Caco-2 (cell line): ENCODE results near the gene AHCYL1. TPM values are rescaled to one million over a fixed set of nuclear protein-coding genes. Genes with fewer than 3 reads are reported as not detected.

Experiments
- BruUV-seq: library from RNA; stranded (reverse); fragments of 400-500 nt; replicated peaks from 2 replicates; lab custom pipeline; 2021; lab: Mats Ljungman, UMichigan
- CTCF ChIA-PET: fragments of 300-600 bp; sonication (Branson Sonifier 250); formaldehyde crosslinking; loops from one replicate; lab custom pipeline; 2022; ENCODE audit warnings: antibody characterized with exemption; lab: Charles Lee
- POLR2A ChIA-PET: fragments of 300-600 bp; sonication (Branson Sonifier 250); formaldehyde crosslinking; loops from one replicate; lab custom pipeline; 2022; ENCODE audit warnings: antibody characterized with exemption; lab: Charles Lee
- DNase-seq, 2 experiments: peaks; one replicate each; pipeline versions ENCODE4 v3.0.0 to v3.0.0-alpha.2; 2020 to 2022
- H3K27me3 ChIP-seq: replicated peaks from 2 replicates; pipeline ENCODE4 v1.6.0; 2011; ENCODE audit warnings: low read length; ENCODE audit not compliant: control insufficient read depth, insufficient read depth
- H3K36me3 ChIP-seq: 2 replicates; pipeline ENCODE4 v1.5.1; 2011; ENCODE audit warnings: low read length; ENCODE audit not compliant: control insufficient read depth, insufficient read depth
- H3K4me1 ChIP-seq: fragments of 250-450 bp; sonication (Bioruptor Pico); 2 replicates; pipeline ENCODE4 v1.5.1; 2020; ENCODE audit warnings: mild to moderate bottlenecking
- H3K4me3 ChIP-seq: 2 replicates; pipeline ENCODE4 v1.5.1; 2011; ENCODE audit warnings: low read depth, mild to moderate bottlenecking, control low read depth, low read length
- H3K9me3 ChIP-seq: fragments of 250-450 bp; sonication (Bioruptor Pico); 2 replicates; pipeline ENCODE4 v1.5.1; 2020; ENCODE audit warnings: mild to moderate bottlenecking, moderate library complexity
- H3K27ac Mint-ChIP-seq: one replicate; pipeline ENCODE4 v1.8.0; 2022; ENCODE audit warnings: mixed read lengths; ENCODE audit not compliant: unreplicated experiment
- H3K27me3 Mint-ChIP-seq: one replicate; pipeline ENCODE4 v1.8.0; 2022; ENCODE audit warnings: mixed read lengths; ENCODE audit not compliant: insufficient read depth, unreplicated experiment
- H3K36me3 Mint-ChIP-seq: one replicate; pipeline ENCODE4 v1.8.0; 2022; ENCODE audit warnings: mild to moderate bottlenecking, mixed read lengths; ENCODE audit not compliant: insufficient read depth, unreplicated experiment
- H3K4me1 Mint-ChIP-seq: one replicate; pipeline ENCODE4 v1.8.0; 2022; ENCODE audit warnings: low read depth, mixed read lengths; ENCODE audit not compliant: unreplicated experiment
- H3K4me3 Mint-ChIP-seq: one replicate; pipeline ENCODE4 v1.8.0; 2022; ENCODE audit warnings: mild to moderate bottlenecking, moderate library complexity, mixed read lengths; ENCODE audit not compliant: unreplicated experiment
- H3K9me3 Mint-ChIP-seq: one replicate; pipeline ENCODE4 v1.8.0; 2022; ENCODE audit warnings: mixed read lengths; ENCODE audit not compliant: unreplicated experiment
- intact Hi-C: fragments of 100-400 bp; cut with micrococcal nuclease; formaldehyde crosslinking; loops from one replicate; pipeline ENCODE4 v1.10.0; 2022; ENCODE audit not compliant: unreplicated experiment
- total RNA-seq: library from RNA; stranded (reverse); gene quantifications from 2 replicates; pipeline ENCODE4 v1.2.3, GENCODE V29; 2022
- TF ChIP-seq, protein P1 (sequence below), 2 experiments: fragments of 200-600 bp in 1 of 2; IDR thresholded peaks; 1 replicate in 1 of 2; 2 replicates in 1 of 2; pipeline versions ENCODE4 v1.5.1 to v1.8.0; 2011 to 2022; ENCODE audit warnings: antibody characterized with exemption in 1 of 2, control low read depth in 1 of 2, inconsistent platforms in 1 of 2, low read depth in 1 of 2, low read length in 1 of 2, mild to moderate bottlenecking in 1 of 2, moderate library complexity in 1 of 2; ENCODE audit not compliant: insufficient read depth in 1 of 2, severe bottlenecking in 1 of 2, unreplicated experiment in 1 of 2

The AHCYL1 gene
- total RNA-seq, 1 experiment from 2014 or later, result 64.2 TPM

DNA sequence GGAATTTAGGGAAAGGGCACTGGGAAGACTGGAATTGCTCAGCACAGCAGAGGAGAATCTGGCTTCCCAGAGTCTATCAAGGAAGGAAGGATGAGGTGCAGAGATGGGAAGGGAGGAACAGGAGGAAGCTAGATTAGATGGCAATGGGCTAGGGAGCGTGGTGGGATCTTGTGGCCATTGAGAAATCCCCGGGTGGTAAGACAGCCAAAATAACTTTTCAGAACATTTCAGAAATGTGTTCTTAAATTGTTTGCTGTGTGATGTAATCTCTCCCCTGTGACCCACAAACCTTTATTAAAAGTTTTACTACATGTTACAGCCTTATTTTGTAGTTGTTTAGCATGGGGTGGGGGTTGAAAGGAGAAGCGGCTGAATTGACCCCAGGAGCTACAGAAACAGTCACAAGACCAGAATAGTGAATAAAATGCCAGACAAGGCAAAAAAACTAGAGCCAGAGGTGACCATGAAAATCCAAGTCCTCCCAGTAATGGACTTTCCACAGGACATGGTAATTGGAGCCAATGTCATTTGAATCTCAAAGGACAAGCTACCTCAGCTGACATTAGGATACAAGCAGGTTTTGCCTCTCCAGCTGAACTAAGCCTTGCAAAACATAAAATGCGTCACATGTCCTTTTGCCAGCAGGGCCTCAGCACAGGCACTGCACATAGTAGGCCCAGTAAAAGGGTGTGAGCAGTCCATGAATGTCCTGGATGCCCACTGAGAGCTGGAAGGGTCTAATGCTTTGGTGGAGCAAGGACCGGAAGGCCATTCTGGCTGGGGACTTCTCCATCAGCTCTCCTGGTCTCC lies 980 bp upstream of the AHCYL1 start:
- peaks cover 5% of the 10 kb centered on the region for H3K36me3 Mint-ChIP-seq
- Histone ChIP-seq H3K27me3 (no peaks in the 10 kb centered on the region), H3K4me3 (no peak overlapping the region), H3K9me3 (peaks cover 1% of the 10 kb centered on the region; the same call in 1 of the 2 replicates), H3K4me1 (peaks cover 28% of the 10 kb centered on the region), H3K36me3 (no peaks in the 10 kb centered on the region)
- H3K4me1 Mint-ChIP-seq, result peaks cover 18% of the 10 kb centered on the region
- no peak overlapping the region for H3K4me3 Mint-ChIP-seq
- no peaks in the 10 kb centered on the region for H3K27me3 Mint-ChIP-seq
- no peak overlapping the region for H3K27ac Mint-ChIP-seq
- TF ChIP-seq, protein P1, sequence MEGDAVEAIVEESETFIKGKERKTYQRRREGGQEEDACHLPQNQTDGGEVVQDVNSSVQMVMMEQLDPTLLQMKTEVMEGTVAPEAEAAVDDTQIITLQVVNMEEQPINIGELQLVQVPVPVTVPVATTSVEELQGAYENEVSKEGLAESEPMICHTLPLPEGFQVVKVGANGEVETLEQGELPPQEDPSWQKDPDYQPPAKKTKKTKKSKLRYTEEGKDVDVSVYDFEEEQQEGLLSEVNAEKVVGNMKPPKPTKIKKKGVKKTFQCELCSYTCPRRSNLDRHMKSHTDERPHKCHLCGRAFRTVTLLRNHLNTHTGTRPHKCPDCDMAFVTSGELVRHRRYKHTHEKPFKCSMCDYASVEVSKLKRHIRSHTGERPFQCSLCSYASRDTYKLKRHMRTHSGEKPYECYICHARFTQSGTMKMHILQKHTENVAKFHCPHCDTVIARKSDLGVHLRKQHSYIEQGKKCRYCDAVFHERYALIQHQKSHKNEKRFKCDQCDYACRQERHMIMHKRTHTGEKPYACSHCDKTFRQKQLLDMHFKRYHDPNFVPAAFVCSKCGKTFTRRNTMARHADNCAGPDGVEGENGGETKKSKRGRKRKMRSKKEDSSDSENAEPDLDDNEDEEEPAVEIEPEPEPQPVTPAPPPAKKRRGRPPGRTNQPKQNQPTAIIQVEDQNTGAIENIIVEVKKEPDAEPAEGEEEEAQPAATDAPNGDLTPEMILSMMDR (IDR thresholded peaks at IDR 0.05; ENCODE audit: insufficient read depth in 1 of 2, low read depth in 1 of 2, low read length in 1 of 2, severe bottlenecking in 1 of 2, unreplicated experiment in 1 of 2), result no peak
- POLR2A ChIA-PET, result interaction anchor here (1.7 to 2.9 kb wide), 3 partner anchors 20 to 51 kb away, joined by 5 to 17 read pairs (median 6); partner anchors contain the start of gene STRIP1
- no peak for DNase-seq
- BruUV-seq, result no TSS peak
- CTCF ChIA-PET, result interaction anchor here (0.7 to 3.9 kb wide), 17 partner anchors 20 to 437 kb away, joined by 3 to 54 read pairs (median 8); partner anchors contain the start of gene STRIP1
- intact Hi-C loops, result loop anchor here (1.0 to 5.0 kb wide), 6 partner anchors 23 to 437 kb away; no protein-coding TSS in a partner anchor
- no peaks in the 10 kb centered on the region for H3K9me3 Mint-ChIP-seq

DNA sequence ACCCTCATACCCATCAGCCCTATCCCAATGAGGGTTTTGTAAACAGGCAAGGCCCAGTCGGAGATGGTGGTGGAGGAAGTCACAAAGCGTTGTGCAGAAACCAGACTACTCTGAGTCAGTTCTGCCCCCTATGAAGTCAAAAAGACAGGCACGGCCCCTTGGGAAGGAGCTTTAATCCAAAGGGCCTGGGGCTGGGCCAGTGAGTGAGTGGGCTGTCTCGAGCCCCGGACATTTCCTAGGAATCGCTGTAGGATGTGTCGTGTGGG lies 442 bp upstream of the AHCYL1 start:
- DNase-seq, result no peak
- POLR2A ChIA-PET, result interaction anchor here (0.7 to 2.9 kb wide), 8 partner anchors 18 to 207 kb away, joined by 3 to 17 read pairs (median 4); partner anchors contain the start of gene STRIP1
- CTCF ChIA-PET, result interaction anchor here (0.7 to 3.9 kb wide), 23 partner anchors 15 to 438 kb away, joined by 3 to 54 read pairs (median 5); partner anchors contain the start of genes EPS8L3 and STRIP1
- Mint-ChIP-seq H3K9me3 (no peaks in the 10 kb centered on the region), H3K27me3 (no peaks in the 10 kb centered on the region), H3K4me3 (peak overlapping the region; percentile 88), H3K27ac (peak overlapping the region; percentile 96), H3K4me1 (peaks cover 17% of the 10 kb centered on the region), H3K36me3 (peaks cover 5% of the 10 kb centered on the region)
- Histone ChIP-seq H3K27me3 (no peaks in the 10 kb centered on the region), H3K36me3 (no peaks in the 10 kb centered on the region), H3K4me1 (peaks cover 23% of the 10 kb centered on the region), H3K4me3 (no peak overlapping the region), H3K9me3 (no peaks in the 10 kb centered on the region)
- TF ChIP-seq, protein P1 (IDR thresholded peaks at IDR 0.05; ENCODE audit: insufficient read depth in 1 of 2, low read depth in 1 of 2, low read length in 1 of 2, severe bottlenecking in 1 of 2, unreplicated experiment in 1 of 2), result no peak
- BruUV-seq, result no TSS peak
- intact Hi-C loops, result loop anchor here (1.0 to 5.0 kb wide), 6 partner anchors 24 to 438 kb away; no protein-coding TSS in a partner anchor

DNA sequence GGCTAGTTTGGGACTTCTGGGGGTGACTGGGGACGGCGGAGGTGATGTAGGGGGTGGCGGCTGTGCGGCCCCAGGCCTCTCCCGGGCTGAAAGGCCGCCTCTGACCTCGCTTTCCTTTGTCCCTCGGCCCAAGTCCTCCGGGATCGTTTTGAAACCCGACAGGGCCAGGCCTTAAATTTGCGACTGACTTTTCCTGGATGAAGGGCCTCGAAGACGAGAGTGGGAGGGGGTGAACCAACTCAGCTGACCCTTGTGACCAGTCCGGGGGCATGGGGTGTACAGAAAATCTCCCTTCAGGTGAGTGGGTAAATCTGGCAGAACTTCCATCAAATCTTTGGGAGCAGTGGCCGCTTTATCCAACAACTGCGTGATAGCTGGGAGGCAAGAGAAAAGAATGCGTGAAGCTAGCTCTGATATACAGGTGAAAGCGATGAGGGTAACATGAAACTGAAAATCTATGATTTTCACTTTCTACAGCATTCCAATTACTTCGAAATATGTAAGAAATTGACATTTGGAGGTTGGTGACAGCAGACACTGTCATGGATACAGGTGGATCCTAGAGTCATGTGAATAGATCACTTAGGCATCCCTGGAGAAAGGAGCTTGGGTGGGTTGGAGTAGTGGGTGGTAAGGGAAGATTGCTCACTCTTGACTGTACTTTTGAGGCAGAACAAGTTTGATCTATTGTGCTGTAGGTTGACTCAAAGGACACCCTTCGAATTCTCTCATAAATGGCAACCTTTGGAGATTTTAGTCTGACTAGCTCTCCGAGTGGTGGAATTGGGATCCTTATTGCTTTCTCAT lies 885 bp downstream of the AHCYL1 start:
- ChIA-PET CTCF (interaction anchor here (0.7 to 3.9 kb wide), 14 partner anchors 13 to 422 kb away, joined by 3 to 54 read pairs (median 4); no protein-coding TSS in a partner anchor), POLR2A (interaction anchor here (0.5 to 2.9 kb wide), 9 partner anchors 18 to 1463 kb away, joined by 3 to 17 read pairs (median 4); partner anchors contain the start of gene STRIP1)
- Histone ChIP-seq H3K4me3 (peak overlapping the region; percentile 66), H3K27me3 (no peaks in the 10 kb centered on the region), H3K4me1 (peaks cover 11% of the 10 kb centered on the region; the same call in 1 of the 2 replicates), H3K9me3 (no peaks in the 10 kb centered on the region), H3K36me3 (no peaks in the 10 kb centered on the region)
- no peak for DNase-seq
- H3K9me3 Mint-ChIP-seq, result no peaks in the 10 kb centered on the region
- intact Hi-C loops, result loop anchor here (2.0 kb wide), 1 partner anchor 55 kb away; no protein-coding TSS in a partner anchor
- H3K36me3 Mint-ChIP-seq, result peaks cover 5% of the 10 kb centered on the region
- no peaks in the 10 kb centered on the region for H3K27me3 Mint-ChIP-seq
- H3K27ac Mint-ChIP-seq, result peak overlapping the region; percentile 96
- peaks cover 6% of the 10 kb centered on the region for H3K4me1 Mint-ChIP-seq
- TF ChIP-seq, protein P1 (IDR thresholded peaks at IDR 0.05; ENCODE audit: insufficient read depth in 1 of 2, low read depth in 1 of 2, low read length in 1 of 2, severe bottlenecking in 1 of 2, unreplicated experiment in 1 of 2), result no peak
- peak overlapping the region; percentile 88 for H3K4me3 Mint-ChIP-seq
- no TSS peak for BruUV-seq
